ENCODE results near the gene TNRC6A.
"Not testable (repeated sequence)": the region's sequence is repeated elsewhere in the genome, so short reads cannot be mapped to it uniquely, and the experiment has no call there.

Gene TNRC6A

DNA sequence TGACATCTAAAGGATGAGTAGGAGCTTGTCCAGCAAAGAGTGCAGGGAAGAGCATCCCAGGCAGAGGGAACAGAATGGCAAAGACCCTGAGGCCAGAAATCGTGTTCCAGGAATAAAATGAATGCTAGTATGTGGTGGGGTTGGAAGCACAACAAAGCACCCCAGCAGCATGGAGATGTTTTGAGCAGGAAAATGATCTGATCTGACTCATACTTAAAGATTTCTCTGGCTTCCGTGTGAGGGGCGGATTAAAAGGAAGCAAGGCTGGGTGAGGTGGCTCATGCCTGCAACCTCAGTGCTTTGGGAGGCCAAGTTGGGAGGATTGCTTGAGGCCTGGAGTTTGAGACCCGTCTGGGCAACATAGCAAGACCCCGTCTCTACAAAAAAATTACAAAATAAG, 118.6 kb downstream of the TNRC6A start:
- no peak for DNase-seq

DNA sequence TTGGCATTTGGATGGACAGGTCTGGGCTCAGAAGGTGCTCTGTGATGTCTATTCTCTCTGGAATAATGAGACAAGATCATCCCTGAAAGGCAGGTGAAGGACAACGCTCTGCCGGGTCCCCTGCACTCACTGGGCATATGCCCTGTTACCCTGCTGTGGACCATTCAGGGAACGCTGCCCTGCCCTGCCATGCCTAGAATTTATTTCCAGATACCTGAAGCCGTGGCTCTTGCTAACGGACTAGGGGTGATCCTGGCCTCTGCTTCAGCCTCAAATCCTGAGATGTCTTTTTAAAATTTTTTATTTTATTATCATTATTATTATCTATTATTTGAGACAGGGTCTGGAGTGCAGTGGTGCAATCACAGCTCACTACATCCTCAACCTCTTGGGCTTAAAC, 120.2 kb downstream of the TNRC6A start:
- DNase-seq = no peak

GRCh38 chr16:24850289-24850938, 121.0 kb downstream of the TNRC6A start:
- DNase-seq = no peak

DNA sequence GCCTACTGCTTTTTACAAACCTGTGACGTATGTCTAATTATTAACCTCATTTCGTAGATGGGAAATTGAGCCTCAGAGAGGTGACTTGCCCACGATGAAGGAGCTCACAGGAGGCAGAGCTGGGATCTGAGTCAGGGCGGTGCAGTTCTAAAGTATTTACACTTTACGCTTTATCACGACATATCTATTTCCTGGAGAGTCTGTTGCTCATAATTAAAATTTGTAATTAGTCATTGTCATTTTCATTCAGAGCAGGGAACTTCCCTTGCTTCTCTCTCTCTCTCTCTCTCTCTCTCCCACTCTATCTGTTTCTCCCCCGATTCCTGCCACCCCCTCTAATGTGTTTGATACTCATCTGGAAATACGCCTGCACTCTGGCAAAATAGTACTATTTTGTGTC, 122.2 kb downstream of the TNRC6A start:
- DNase-seq = no peak

- no peak for DNase-seq
Observed at GRCh38 chr16:24852281-24852721, 122.8 kb downstream of the TNRC6A start.

GRCh38 chr16:24853169-24853824, 123.8 kb downstream of the TNRC6A start:
- no peak for DNase-seq

DNA sequence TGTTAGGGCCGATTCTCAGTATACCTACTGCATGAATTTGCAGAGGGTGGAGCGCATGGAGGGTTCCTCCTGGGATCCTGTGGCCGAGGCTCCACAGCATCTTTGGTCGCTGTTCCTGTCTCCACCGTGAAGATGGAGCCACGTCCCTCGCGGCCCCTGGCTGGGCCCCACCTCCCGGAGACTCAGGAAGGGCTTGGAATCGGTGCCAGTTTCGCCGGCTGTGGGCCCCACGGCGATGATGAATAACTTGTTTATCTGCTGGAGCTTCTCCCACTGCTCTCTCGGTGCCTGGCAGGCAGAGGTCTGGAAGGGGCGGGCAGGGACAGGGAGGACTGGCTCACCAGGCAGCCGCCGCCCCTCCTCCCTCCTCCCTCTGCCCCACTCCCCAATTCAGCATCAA, 124.4 kb downstream of the TNRC6A start:
- no peak for DNase-seq

DNA sequence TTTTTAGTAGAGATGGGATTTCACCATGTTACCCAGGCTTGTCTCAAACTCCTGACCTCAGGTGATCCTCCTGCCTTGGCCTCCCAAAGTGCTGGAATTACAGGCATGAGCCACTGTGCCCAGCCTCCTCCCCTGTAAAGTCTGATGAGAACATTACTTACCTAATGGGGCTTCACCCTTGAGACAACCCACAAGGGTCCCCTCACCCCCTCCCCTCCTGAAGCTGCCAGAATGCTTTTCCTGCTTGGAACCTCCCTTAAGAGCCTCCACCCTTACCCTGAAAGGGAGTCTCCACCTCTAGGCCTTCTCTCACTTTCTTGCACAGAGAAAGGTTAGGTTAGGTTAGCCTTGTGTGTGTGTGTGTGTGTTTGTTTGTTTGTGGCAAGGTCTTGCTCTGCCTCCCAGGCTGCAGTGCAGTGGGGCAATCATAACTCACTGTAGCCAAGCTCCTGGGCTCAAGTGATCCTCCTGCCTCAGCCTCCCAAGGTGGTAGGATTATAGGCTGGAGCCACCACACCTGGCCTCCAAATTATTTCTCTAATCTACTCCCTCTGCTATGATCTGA, 125.2 kb downstream of the TNRC6A start:
- no peak for DNase-seq

DNA sequence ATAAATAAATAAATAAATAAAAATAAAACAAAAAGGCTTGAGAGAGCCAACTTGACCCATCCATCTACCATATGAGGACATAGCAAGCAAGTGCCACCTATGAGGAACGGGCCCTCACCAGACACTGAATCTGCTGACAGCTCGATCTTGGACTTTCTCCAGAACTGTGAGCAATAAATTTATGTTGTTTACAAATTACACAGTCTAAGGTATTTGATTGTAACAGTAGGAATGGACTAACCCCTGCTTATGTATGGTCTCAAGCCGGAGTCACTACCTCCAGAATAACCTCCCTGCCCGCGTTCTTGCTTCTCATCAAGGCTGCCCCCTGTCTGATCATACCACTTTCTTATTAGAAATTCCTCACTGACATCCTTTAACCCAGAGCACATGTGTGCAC, 126.2 kb downstream of the TNRC6A start:
- DNase-seq = no peak

DNA sequence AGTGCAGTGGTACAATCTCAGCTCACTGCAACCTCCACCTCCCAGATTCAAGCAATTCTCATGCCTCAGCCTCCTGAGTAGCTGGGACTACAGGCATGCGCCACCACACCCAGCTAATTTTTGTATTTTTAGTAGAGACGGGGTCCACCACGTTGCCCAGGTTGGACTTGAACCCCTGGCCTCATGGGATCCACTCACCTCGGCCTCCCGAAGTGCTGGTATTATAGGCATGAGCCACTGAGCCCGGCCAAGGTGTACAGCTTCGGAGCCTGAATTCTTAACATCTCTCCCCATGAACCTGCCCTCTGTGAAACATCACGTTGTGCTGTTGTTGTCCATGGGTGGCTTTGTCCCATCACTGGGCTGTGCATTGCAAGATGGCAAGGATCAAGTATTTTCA, 127.4 kb downstream of the TNRC6A start:
- DNase-seq = not testable (repeated sequence)

DNA sequence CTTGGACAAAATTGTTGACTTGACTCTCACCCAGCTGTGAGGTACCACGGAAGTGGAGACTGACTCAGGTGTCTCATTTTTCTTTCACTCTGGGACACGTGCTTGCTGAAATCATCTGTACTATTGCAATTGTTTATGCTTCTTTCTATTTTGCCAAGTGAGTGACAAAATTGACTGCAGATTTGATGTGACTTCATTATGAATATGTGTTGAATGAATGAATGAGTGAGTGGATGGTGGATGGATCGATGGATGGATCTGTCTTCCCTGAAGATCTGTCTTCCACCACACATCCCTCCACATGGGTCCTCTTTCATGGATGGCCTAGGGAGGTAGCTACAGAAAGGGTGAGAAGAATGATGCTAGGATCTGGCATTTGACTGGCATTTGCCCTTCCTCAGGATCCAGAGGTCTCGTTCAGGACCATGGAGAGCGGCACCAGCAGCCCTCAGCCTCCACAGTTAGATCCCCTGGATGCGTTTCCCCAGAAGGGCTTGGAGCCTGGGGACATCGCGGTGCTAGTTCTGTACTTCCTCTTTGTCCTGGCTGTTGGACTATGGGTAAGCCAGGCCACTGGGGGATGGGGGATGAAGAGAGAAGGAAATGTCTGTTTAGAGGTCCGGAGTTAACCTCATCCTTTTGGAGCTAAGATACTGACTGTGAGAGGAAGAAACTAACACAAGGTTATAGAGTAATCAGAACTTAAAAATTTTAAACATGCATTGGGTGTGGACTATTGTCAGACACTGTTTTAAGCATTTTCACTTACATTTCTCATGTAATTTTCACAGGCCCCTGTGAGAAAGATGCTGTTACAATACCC, 129.0 kb downstream of the TNRC6A start:
- peak in 1 of 4 experiments; percentile 10 for DNase-seq

- no peak for DNase-seq
Observed at GRCh38 chr16:24861461-24861860, 132.0 kb downstream of the TNRC6A start.

DNA sequence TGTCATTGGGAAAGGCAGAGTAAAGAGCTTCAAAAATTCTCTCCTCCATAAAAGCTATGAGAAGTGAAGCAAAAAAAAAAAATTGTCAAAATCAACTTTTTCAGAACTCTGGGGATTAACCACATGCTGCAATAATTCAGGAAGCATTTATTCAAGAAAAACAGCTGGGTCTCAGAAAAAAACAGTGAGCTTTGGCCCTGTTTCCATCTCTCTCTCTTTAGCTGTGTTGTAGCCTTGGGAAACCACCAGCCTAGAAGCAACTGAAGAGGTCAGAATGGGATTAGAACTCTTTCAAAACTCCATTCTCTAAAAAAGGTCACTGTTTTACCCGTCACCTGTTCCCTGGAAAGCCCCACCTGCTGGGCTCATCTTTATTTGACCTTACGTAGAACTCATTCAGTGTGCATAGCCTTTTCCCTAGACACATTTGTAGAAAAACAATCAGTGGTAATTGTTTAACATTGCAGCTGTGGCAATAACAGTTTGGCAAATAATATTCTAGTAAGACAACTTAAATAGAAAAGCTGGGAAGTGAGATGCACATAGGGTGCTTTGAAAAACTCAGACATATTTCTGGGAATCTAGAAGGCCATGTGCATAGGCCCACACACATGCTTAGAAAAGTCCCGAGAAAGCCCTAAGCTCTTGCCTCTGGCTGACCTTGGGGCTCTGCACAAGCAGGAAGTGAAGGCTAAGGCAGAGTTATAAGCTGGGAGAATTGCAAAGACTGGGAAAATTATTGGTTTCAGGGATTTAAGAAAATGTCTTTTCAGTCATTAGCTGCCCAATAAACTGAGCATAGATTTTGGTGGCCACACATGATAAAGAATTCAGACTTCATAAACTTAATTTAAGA, 134.4 kb downstream of the TNRC6A start:
- no peak for DNase-seq

- DNase-seq = no peak
Observed at GRCh38 chr16:24869033-24869432, 139.6 kb downstream of the TNRC6A start.

DNA sequence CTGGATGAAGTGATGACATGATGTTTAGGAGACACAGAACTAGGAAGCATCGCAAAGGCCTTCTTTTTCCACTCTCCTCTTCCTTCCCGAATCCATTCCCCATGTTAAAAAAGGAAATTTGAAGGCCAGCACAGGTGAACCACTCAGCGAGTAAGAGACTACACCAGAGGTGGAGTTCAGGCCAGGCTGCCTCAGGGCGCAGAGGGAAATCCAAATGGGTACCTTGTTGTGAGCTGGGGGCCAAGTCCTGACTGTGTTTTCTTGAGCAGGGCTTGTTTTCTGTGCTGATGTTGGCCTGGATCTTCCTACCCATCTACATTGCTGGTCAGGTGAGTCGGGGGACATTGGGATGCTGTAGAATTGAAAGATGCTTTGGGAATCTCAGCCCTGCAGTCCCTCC, 142.4 kb downstream of the TNRC6A start:
- no peak for DNase-seq

DNA sequence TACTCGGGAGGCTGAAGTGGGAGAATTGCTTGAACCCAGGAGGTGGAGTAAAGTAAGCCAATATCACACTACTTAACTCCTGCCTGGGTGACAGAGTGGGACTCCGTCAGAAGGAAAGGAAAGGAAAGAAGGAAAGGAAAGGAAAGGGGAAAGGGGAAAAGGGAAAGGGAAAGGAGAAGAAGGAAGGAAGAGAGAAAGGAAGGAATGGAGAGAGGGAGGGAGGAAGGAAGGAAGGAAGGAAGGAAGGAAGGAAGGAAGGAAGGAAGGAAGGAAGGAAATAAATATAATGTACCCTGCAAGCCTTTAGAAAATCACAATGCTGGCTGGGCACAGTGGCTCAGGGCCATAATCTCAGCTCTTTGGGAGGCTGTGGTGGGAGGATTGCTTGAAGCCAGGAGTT, 143.6 kb downstream of the TNRC6A start:
- no peak for DNase-seq

GRCh38 chr16:24875466-24875865, 146.0 kb downstream of the TNRC6A start:
- DNase-seq = no peak

All from activated naive CD4-positive, alpha-beta T cell (primary cell).